NCI-H82 (cell line): Measurements from ENCODE around the gene ASPG.

Experiments used
- DNase-seq: peaks from one replicate; lab custom pipeline; 2025; lab: John Stamatoyannopoulos, UW

Gene ASPG

DNA sequence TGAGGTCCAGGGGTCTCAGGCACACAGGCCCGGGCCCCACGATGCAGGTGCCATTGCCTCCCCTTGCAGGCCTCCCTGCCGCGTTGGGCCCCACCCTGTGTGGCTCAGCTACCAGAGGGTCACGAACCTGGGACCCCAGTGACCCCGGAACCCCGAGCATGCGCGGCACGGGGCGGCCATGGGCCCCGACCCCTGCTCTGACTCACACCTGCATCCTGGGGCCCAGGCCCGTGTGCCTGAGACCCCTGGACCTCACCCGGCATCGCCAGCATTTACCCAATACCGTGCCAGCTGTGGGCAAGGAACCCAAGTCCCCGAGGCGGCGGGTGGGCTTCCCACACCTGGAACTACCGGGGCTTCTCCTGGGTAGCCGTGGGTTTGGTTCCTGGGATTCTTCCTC lies 78.0 kb downstream of the ASPG start:
- no peak for DNase-seq

DNA sequence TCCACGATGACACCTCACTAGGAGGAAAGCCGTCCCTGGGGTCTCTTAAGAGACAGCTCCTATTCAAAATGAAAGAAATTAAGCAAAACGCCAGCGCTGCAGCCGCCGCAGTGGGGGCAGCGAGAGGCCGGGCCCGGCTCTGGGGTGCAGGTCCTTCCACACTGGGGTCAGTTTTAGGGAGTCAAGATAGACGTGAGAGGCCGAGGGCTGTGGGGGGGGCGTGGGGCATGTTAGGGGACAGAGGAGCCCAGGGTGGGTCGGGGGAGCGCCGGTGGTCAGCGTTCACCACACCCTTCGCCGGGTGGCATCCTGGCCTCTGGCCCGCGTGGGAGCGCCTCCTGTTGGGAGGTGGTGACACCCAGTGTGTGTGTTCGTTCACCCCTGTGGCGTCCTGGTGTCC lies 78.5 kb downstream of the ASPG start:
- DNase-seq: no peak

DNA sequence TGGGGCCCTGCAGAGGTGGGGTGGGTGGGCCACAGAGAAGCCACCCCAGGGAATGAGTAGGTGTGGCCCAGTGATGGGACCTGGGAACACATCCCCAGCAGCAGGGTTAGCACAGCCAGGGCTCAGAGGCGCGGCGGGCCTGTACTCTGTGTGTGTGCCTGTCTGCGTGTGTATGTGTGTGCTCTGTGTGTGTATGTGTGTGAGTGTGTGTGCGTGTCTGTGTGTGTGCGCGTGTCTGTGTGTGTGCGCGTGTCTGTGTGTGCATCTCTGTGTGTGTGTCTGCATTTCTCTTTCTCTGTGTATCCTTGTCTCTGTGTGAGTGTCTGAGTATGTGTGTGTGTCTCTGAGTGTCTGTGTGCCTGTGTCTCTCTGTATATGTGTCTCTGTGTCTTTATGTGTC lies 79.0 kb downstream of the ASPG start:
- no peak for DNase-seq
